Transverse colon (tissue), 4 donors: Measurements from ENCODE around the gene KAT6B. TPM values are rescaled to one million over a fixed set of nuclear protein-coding genes. Genes with fewer than 3 reads are reported as not detected.
A peak's percentile ranks its signal among the peaks of the same experiment; 100 is the strongest.

ENCODE experiments used
- DNase-seq: peaks from one replicate; pipeline ENCODE4 v3.0.0-alpha.2; 2019
- H3K27ac ChIP-seq, 4 donors: fragments of 200-600 bp; sonication (generic); 2 replicates each; pipeline ENCODE4 v1.5.1; 2016 to 2018; ENCODE audit warnings: inconsistent platforms in 4 of 4
- H3K27me3 ChIP-seq: fragments of 200-600 bp; sonication (generic); 2 replicates; pipeline ENCODE4 v1.5.1; 2017; ENCODE audit warnings: inconsistent platforms
- H3K36me3 ChIP-seq, 4 donors: fragments of 200-600 bp; sonication (generic); 2 replicates each; pipeline ENCODE4 v1.5.1; 2017 to 2019; ENCODE audit warnings: inconsistent platforms in 4 of 4
- H3K4me1 ChIP-seq, 4 donors: fragments of 200-600 bp; sonication (generic); 2 replicates each; pipeline ENCODE4 v1.5.1; 2017 to 2020; ENCODE audit warnings: inconsistent platforms in 4 of 4
- H3K4me3 ChIP-seq, 4 donors: fragments of 200-600 bp; sonication (generic); 1 replicate in 1 of 4; 2 replicates in 3 of 4; pipeline versions ENCODE4 v1.5.1 to v1.6.1; 2017 to 2019; ENCODE audit warnings: inconsistent platforms in 4 of 4
- H3K9me3 ChIP-seq, 2 donors: fragments of 200-600 bp; sonication (generic); 2 replicates each; pipeline ENCODE4 v1.5.1; 2017 to 2019; ENCODE audit warnings: inconsistent platforms in 2 of 2
- EP300 ChIP-seq: sonication (generic); formaldehyde crosslinking; IDR thresholded peaks from one replicate; pipeline ENCODE4 v1.6.1; 2017; ENCODE audit warnings: antibody characterized with exemption, low read depth
- POLR2A ChIP-seq: fragments of 450-650 bp; IDR thresholded peaks from one replicate; pipeline ENCODE4 v1.6.1; 2016; ENCODE audit warnings: antibody characterized with exemption, mild to moderate bottlenecking, moderate library complexity
- POLR2AphosphoS5 ChIP-seq, 3 donors: sonication (generic); formaldehyde crosslinking; IDR thresholded peaks; one replicate each; pipeline ENCODE4 v1.6.1; 2016; ENCODE audit warnings: antibody characterized with exemption in 3 of 3
- WGBS, 2 donors: methylation state at CpG; one replicate each; pipeline ENCODE4 v1.1.5; 2018; ENCODE audit warnings: low coverage in 1 of 2; 5-methylcytosine and 5-hydroxymethylcytosine counted together
- in situ Hi-C, 4 donors: fragments of 200-750 bp; cut with MboI; loops; one replicate each; pipeline versions ENCODE4 v1.15.0 to v1.15.1; 2017; ENCODE audit warnings: low sequenced_read_pairs in 3 of 4, low pct_ligation_motif_present in 1 of 4, low pct_unique_long_range_greater_than_20kb in 1 of 4
- intact Hi-C: fragments of 100-400 bp; cut with DNase I; formaldehyde crosslinking; loops from one replicate; pipeline ENCODE4 v1.15.1; 2023; ENCODE audit warnings: low total_unique reads
- total RNA-seq, 4 donors: library from RNA; depleted of rRNA; stranded (reverse); fragments of >200 nt; gene quantifications; one replicate each; pipeline ENCODE4 v1.1.0, GENCODE V29; 2016
- TF ChIP-seq, protein P1 (sequence below), 5 experiments: fragments of 200-600 bp in 3 of 5; fragments of 450-650 bp in 2 of 5; sonication (generic) in 3 of 5; IDR thresholded peaks; 1 replicate in 2 of 5; 2 replicates in 3 of 5; pipeline ENCODE4 v1.5.1; 2016 to 2017; ENCODE audit warnings: antibody characterized with exemption in 5 of 5, inconsistent platforms in 3 of 5, mild to moderate bottlenecking in 2 of 5, moderate library complexity in 1 of 5

KAT6B gene
- total RNA-seq, 4 donors from 2014 or later: 27.3 to 67.0 (median 54.9) TPM

DNA sequence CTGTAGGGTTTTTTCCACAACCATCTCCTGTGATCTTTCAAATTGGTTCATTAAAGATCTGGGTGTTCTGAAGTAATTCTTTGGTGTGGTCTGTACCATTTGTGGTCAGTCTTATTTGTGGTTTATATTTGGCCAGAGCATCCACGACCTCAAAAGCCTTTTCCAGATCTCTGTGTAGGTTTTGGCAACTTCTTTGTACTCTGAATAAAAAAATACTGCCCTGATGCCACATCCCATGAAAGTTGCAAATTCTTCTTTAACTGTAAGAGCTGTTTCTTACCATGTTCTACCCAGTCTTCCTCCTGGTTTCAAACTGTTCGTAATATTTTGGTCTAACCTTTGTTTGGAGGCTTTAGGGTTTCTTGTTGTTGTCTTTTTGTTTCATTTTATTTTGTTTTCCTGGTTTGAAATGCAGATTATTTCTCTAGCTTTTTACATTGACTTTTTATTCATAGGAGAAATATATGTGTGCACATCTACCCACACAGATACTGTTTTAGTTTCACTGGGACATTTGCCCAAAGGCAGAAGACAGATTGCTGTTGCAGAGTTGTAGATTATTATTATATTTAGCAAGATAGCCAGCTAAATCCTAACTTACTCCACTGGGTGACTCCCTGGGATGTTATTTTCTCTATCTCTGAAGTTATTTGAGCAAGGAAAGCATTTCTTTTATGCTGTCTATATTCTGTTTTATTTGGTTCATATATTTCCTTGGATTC, 161.8 kb downstream of the KAT6B start:
- intact Hi-C loops (loop anchor here (10.0 kb wide), 1 partner anchor 163 kb away; the partner anchor contains the start of gene KAT6B), in situ Hi-C loops (no loop called here)
- Histone ChIP-seq H3K36me3 (peaks cover 0 to 14% (median 0%) of the 10 kb centered on the region in 4 donors), H3K27ac (peak overlapping the region; percentile 13 to 63 (median 40)), H3K9me3 (no peaks in the 10 kb centered on the region), H3K4me1 (peaks cover 9 to 29% (median 15%) of the 10 kb centered on the region in 4 donors), H3K27me3 (no peaks in the 10 kb centered on the region), H3K4me3 (no peak overlapping the region)
- no peak for DNase-seq
- TF ChIP-seq, protein P1, sequence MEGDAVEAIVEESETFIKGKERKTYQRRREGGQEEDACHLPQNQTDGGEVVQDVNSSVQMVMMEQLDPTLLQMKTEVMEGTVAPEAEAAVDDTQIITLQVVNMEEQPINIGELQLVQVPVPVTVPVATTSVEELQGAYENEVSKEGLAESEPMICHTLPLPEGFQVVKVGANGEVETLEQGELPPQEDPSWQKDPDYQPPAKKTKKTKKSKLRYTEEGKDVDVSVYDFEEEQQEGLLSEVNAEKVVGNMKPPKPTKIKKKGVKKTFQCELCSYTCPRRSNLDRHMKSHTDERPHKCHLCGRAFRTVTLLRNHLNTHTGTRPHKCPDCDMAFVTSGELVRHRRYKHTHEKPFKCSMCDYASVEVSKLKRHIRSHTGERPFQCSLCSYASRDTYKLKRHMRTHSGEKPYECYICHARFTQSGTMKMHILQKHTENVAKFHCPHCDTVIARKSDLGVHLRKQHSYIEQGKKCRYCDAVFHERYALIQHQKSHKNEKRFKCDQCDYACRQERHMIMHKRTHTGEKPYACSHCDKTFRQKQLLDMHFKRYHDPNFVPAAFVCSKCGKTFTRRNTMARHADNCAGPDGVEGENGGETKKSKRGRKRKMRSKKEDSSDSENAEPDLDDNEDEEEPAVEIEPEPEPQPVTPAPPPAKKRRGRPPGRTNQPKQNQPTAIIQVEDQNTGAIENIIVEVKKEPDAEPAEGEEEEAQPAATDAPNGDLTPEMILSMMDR (IDR thresholded peaks at IDR 0.05): no peak
- TF ChIP-seq EP300 (no peak), POLR2AphosphoS5 (IDR thresholded peaks at IDR 0.05) (no peak), POLR2A (no peak)
- 33 to 66% methylated on average over 1 to 2 of the region's 2 CpGs for WGBS, 2 donors

DNA sequence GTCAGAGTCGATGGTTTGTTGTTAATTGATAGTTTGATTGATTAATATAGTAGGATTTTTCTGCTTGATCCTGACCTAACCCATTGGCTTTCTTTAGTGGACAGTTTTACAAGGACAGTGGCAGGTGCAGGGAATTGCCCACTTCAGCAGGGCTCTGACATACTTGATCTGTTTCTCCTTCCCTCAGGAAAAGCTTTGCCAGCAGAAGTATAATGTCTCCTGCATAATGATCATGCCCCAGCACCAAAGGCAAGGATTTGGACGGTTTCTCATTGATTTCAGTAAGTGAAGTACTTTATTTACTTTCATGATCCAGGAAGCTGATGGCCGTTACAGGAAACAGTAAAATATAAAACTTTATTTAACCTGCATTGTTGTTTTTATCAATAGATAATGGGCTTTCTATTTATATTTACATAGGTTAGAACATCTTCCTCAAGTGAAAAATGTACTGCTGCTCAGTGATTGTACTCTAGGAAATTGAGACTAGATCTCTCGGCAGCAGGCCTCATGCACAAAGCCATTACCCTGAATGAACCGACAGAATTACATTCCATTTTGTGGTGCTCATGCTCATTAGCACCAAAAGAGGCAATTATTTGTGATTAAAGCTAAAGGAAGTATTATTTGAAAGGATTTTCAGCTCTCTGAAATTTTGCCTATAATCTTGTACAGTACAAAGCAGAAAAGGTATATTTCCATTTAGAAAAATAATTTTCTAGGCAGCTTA, 162.6 kb downstream of the KAT6B start:
- TF ChIP-seq POLR2AphosphoS5 (IDR thresholded peaks at IDR 0.05) (no peak), POLR2A (no peak), EP300 (no peak)
- TF ChIP-seq, protein P1 (IDR thresholded peaks at IDR 0.05): no peak
- no peaks in the 10 kb centered on the region for H3K9me3 ChIP-seq
- intact Hi-C loops: loop anchor here (10.0 kb wide), 1 partner anchor 164 kb away; the partner anchor contains the start of gene KAT6B
- in situ Hi-C loops: no loop called here
- WGBS, 2 donors: 33 to 35% methylated on average over 4 to 5 of the region's 5 CpGs
- peaks cover 9 to 29% (median 15%) of the 10 kb centered on the region in 4 donors for H3K4me1 ChIP-seq
- H3K27ac ChIP-seq: peak overlapping the region; percentile 22 to 63 (median 37)
- H3K36me3 ChIP-seq: peaks cover 0 to 17% (median 0%) of the 10 kb centered on the region in 4 donors
- H3K4me3 ChIP-seq: no peak overlapping the region
- no peaks in the 10 kb centered on the region for H3K27me3 ChIP-seq
- no peak for DNase-seq

DNA sequence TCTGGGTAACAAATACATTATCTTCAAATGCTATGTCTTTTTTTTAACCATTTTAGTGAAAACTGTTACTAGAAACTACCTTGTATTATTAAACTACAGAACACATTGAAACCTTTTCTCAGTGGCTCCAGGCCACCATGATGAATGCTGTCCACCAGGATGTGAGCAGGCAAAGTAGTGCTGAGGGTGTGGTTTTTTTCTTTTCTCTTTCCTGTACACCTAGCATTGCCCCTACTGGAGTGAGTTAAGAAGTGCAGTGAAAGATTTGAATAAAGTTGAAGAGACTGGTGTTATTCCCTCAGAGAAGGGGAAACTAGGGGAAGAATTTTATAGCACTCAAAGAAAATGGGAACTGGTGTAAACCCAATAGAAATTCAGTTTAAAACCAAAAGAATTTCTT, 165.0 kb downstream of the KAT6B start:
- intact Hi-C loops (no loop called here), in situ Hi-C loops (no loop called here)
- H3K27ac ChIP-seq: no peak overlapping the region

DNA sequence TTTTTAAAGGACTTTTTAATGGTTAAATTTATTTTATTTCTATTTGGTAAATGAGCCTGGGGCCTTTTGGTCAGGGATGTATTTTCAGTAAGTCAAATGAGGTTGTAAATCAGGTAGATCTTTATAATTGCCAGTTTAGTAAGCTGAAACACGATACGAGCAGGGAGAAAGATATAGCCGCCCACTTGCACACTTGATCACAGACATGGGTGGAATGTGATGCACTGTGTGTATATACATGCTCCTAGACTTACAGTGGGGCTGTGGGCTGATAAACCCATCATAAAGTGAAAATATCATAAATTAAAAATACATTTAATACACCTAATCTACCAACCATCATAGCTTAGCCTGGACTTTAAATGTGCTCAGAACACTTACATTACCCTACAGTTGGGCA, 165.7 kb downstream of the KAT6B start:
- Histone ChIP-seq H3K4me3 (no peak overlapping the region), H3K27me3 (no peaks in the 10 kb centered on the region), H3K4me1 (peaks cover 9 to 30% (median 15%) of the 10 kb centered on the region in 4 donors), H3K36me3 (peaks cover 0 to 9% (median 0%) of the 10 kb centered on the region in 4 donors), H3K27ac (no peak overlapping the region), H3K9me3 (no peaks in the 10 kb centered on the region)
- intact Hi-C loops (no loop called here), in situ Hi-C loops (no loop called here)
- TF ChIP-seq EP300 (no peak), POLR2A (no peak), POLR2AphosphoS5 (IDR thresholded peaks at IDR 0.05) (no peak)
- TF ChIP-seq, protein P1 (IDR thresholded peaks at IDR 0.05): no peak
- no peak for DNase-seq
- WGBS, 2 donors: 94 to 97% methylated on average over 3 of the region's 3 CpGs

More for the DNA sequence above, 165.0 kb downstream of the KAT6B start:
- TF ChIP-seq, protein P1 (IDR thresholded peaks at IDR 0.05): peak; percentile 34 to 57 (median 43)
- no peak for TF ChIP-seq EP300
- no peak for TF ChIP-seq POLR2A
- no peak for TF ChIP-seq POLR2AphosphoS5 (IDR thresholded peaks at IDR 0.05)
- H3K27me3 ChIP-seq: no peaks in the 10 kb centered on the region
- H3K36me3 ChIP-seq: peaks cover 0 to 9% (median 0%) of the 10 kb centered on the region in 4 donors
- H3K4me1 ChIP-seq: peaks cover 9 to 31% (median 15%) of the 10 kb centered on the region in 4 donors
- H3K9me3 ChIP-seq: no peaks in the 10 kb centered on the region
- no peak for DNase-seq
- no peak overlapping the region for H3K4me3 ChIP-seq
